Activated CD8-positive, alpha-beta T cell treated with anti-CD3 and anti-CD28 coated beads for 36 hours (primary cell): ENCODE results near the gene NCR2. TPM values are rescaled to one million over a fixed set of nuclear protein-coding genes. Genes with fewer than 3 reads are reported as not detected.

Experiments
- ATAC-seq: fragments of 200-7000 bp; cut with Tn5 transposase; one replicate; pipeline ENCODE4 v1.10.0; 2021; ENCODE audit warnings: mild to moderate bottlenecking, moderate library complexity
- CTCF ChIA-PET: fragments of 350-600 bp; sonication (Branson Sonifier 250); formaldehyde crosslinking; loops from one replicate; lab custom pipeline; 2021; ENCODE audit warnings: antibody characterized with exemption; lab: Charles Lee
- POLR2A ChIA-PET: fragments of 350-600 bp; sonication (Branson Sonifier 250); formaldehyde crosslinking; loops from one replicate; lab custom pipeline; 2021; ENCODE audit warnings: antibody characterized with exemption; lab: Charles Lee
- DNase-seq: peaks from one replicate; pipeline ENCODE4 v3.0.0-alpha.2; 2020
- H3K27ac Mint-ChIP-seq: one replicate; pipeline ENCODE4 v1.8.0; 2021; ENCODE audit warnings: mild to moderate bottlenecking, mixed read lengths
- H3K27me3 Mint-ChIP-seq: one replicate; pipeline ENCODE4 v1.8.0; 2021; ENCODE audit warnings: mixed read lengths
- H3K36me3 Mint-ChIP-seq: one replicate; pipeline ENCODE4 v1.8.0; 2021; ENCODE audit warnings: low read depth, mixed read lengths
- H3K4me1 Mint-ChIP-seq: one replicate; pipeline ENCODE4 v1.8.0; 2021; ENCODE audit warnings: low read depth, mixed read lengths
- H3K4me3 Mint-ChIP-seq: one replicate; pipeline ENCODE4 v1.8.0; 2021; ENCODE audit warnings: mild to moderate bottlenecking, moderate library complexity, mixed read lengths
- H3K9me3 Mint-ChIP-seq: one replicate; pipeline ENCODE4 v1.8.0; 2021; ENCODE audit warnings: mixed read lengths
- intact Hi-C: fragments of 100-400 bp; cut with micrococcal nuclease; formaldehyde crosslinking; loops from one replicate; pipeline ENCODE4 v1.10.0; 2022
- total RNA-seq, 2 experiments: library from RNA; stranded (reverse); gene quantifications; one replicate each; pipeline ENCODE4 v1.2.3, GENCODE V29; 2021
- TF ChIP-seq, protein P1 (sequence below): fragments of 200-600 bp; IDR thresholded peaks from one replicate; pipeline ENCODE4 v1.8.0; 2022; ENCODE audit warnings: antibody characterized with exemption, mild to moderate bottlenecking

The NCR2 gene
- total RNA-seq, 2 experiments from 2014 or later, result 0.56 to 0.68 TPM

DNA sequence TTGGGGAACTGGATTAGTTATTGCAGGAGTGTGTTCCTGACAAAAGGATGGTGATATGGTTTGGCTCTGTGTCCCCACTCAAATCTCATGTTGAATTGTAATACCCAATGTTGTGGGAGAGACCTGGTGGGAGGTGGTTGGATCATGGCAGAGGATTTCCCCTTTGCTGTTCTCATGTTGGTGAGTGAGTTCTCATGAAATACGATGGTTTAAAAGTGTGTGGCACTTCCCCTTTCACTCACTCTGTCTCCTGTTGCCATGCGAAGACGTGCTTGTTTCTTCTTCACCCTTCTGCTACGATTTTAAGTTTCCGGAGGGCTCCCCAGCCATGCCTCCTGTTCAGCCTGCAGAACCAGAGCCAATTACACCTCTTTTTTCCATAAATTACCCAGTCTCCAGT, 32.8 kb upstream of the NCR2 start:
- H3K4me1 Mint-ChIP-seq, result peaks cover 40% of the 10 kb centered on the region
- DNase-seq (no peak), ATAC-seq (no peak)
- no peak overlapping the region for H3K27ac Mint-ChIP-seq
- no peaks in the 10 kb centered on the region for H3K36me3 Mint-ChIP-seq
- TF ChIP-seq, protein P1, sequence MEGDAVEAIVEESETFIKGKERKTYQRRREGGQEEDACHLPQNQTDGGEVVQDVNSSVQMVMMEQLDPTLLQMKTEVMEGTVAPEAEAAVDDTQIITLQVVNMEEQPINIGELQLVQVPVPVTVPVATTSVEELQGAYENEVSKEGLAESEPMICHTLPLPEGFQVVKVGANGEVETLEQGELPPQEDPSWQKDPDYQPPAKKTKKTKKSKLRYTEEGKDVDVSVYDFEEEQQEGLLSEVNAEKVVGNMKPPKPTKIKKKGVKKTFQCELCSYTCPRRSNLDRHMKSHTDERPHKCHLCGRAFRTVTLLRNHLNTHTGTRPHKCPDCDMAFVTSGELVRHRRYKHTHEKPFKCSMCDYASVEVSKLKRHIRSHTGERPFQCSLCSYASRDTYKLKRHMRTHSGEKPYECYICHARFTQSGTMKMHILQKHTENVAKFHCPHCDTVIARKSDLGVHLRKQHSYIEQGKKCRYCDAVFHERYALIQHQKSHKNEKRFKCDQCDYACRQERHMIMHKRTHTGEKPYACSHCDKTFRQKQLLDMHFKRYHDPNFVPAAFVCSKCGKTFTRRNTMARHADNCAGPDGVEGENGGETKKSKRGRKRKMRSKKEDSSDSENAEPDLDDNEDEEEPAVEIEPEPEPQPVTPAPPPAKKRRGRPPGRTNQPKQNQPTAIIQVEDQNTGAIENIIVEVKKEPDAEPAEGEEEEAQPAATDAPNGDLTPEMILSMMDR, result no peak
- CTCF ChIA-PET, result no interaction called here
- H3K4me3 Mint-ChIP-seq, result no peak overlapping the region
- H3K9me3 Mint-ChIP-seq, result peaks cover 17% of the 10 kb centered on the region
- H3K27me3 Mint-ChIP-seq, result peaks cover 8% of the 10 kb centered on the region
- intact Hi-C loops, result no loop called here
- POLR2A ChIA-PET, result no interaction called here

DNA sequence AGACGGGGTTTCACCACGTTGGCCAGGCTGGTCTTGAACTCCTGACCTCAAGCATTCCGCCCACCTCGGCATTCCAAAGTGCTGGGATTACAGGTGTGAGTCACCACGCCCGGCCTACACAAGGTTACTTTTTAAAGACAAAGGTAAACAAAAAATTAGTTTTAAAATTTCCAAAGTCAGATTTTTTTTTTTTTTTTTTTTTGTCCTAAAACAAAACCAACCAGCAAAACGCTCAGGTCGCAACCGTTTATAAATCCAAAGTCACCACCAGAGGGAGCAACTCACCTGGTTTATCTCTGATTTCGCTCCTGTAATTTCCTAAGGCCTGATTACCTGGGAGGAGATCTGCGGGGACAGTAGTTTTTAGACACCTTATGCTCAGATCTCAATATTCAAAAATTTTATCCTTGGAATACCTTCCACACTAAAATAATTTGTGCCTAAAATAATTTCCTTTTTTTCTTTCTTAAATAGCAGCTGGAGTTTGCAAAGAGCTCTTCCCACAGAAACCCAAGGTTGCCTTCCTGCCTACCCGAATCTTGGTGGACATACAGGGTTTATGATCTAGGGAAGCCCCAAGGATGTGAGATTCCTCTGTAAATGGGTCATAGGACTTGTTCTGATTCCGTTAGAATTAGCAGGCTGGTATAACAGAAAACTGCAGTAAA, 29.1 kb upstream of the NCR2 start:
- H3K27me3 Mint-ChIP-seq, result peaks cover 9% of the 10 kb centered on the region
- no peak overlapping the region for H3K4me3 Mint-ChIP-seq
- peak; percentile 70 for DNase-seq
- peaks cover 13% of the 10 kb centered on the region for H3K4me1 Mint-ChIP-seq
- TF ChIP-seq, protein P1, result peak; percentile 77
- CTCF ChIA-PET, result interaction anchor here (0.6 to 8.9 kb wide), 41 partner anchors 8 to 409 kb away, joined by 3 to 99 read pairs (median 4); partner anchors contain the start of genes TREM1 and TREML2
- no peak overlapping the region for H3K27ac Mint-ChIP-seq
- no peaks in the 10 kb centered on the region for H3K36me3 Mint-ChIP-seq
- ATAC-seq, result no peak
- intact Hi-C loops, result no loop called here
- H3K9me3 Mint-ChIP-seq, result peaks cover 6% of the 10 kb centered on the region
- POLR2A ChIA-PET, result no interaction called here

DNA sequence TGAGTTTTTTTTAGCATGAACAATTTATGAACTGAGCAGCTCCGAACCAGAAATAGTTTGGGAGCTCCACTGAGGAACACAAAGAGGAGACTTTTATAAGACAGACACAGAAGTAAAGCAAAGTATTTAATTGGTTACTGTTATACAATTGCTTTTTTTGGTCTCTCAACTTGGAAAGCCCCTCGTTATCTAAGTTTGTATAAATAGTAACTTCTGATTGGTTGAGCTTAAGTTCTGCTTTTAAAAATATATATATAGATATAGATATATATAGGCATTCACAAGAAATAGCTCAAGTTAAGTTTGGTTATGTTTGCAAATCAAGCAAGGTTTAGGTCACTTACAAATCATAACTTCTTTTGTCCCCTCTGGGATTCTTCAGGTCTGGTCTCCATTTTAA, 20.2 kb upstream of the NCR2 start:
- Mint-ChIP-seq H3K4me3 (no peak overlapping the region), H3K4me1 (peaks cover 10% of the 10 kb centered on the region), H3K27ac (no peak overlapping the region), H3K9me3 (no peaks in the 10 kb centered on the region), H3K27me3 (peaks cover 14% of the 10 kb centered on the region), H3K36me3 (no peaks in the 10 kb centered on the region)
- ATAC-seq (no peak), DNase-seq (no peak)
- TF ChIP-seq, protein P1, result no peak
- CTCF ChIA-PET, result interaction anchor here (0.9 to 1.9 kb wide), 5 partner anchors 9 to 54 kb away, joined by 3 to 13 read pairs (median 4); no protein-coding TSS in a partner anchor
- intact Hi-C loops, result no loop called here
- POLR2A ChIA-PET, result no interaction called here

DNA sequence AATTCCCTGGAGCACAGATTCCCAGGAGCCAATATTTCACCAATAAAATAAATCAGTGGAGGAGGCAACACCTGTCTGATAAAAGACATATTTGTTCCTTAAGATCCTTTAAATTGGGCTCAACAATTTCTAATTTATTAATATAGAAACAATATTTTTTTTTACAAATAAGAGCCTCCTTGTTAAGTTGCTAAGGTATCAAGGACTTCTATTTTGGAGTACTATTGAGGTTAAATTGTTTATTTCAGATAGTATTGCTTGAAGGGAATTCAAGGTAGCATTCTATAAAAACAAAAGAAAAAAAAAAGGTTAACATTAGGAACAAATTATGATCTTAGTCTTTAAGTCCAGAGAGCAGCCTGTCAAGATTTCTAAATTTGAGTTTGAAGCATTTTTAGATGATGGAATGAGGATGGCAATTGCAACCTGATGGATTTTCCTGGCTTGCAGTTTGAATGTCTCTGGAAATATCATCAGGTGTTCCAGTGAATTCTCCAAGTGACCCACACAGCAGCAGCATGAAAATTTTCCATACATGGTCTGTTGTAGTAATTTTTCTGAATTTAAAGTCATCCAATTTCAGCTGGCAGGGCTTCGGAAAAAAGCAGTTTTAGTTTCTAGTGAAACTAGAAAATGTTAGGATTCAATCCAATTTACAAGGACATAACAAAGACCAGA, 19.3 kb upstream of the NCR2 start:
- TF ChIP-seq, protein P1, result no peak
- no peaks in the 10 kb centered on the region for H3K36me3 Mint-ChIP-seq
- ATAC-seq (no peak), DNase-seq (no peak)
- H3K4me1 Mint-ChIP-seq, result peaks cover 10% of the 10 kb centered on the region
- ChIA-PET CTCF (interaction anchor here (0.9 to 1.9 kb wide), 3 partner anchors 10 to 52 kb away, joined by 3 to 13 read pairs (median 7); no protein-coding TSS in a partner anchor), POLR2A (no interaction called here)
- H3K27me3 Mint-ChIP-seq, result peaks cover 14% of the 10 kb centered on the region
- H3K27ac Mint-ChIP-seq, result no peak overlapping the region
- no peak overlapping the region for H3K4me3 Mint-ChIP-seq
- intact Hi-C loops, result no loop called here
- H3K9me3 Mint-ChIP-seq, result no peaks in the 10 kb centered on the region

DNA sequence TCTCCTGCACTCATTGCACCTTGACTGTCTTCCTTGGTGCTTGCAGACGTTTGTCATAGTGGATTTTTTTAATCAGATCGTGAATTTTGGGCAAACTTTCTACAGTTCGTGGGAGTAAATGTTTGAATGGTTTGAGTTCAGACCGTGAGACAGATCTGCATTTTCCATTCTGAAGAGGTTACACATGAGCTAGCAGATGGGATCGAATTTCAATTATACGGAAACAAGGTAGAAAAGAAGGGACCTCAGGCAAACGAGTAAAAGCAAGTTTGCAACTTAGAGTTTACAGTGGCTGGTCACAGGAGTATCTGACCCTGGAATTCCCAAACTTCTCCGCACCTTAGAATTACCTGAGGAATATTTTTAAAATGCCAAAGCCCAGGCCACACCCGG, 17.2 kb upstream of the NCR2 start:
- H3K4me3 Mint-ChIP-seq, result peak overlapping the region; percentile 52
- intact Hi-C loops, result no loop called here
- TF ChIP-seq, protein P1, result no peak
- no peaks in the 10 kb centered on the region for H3K36me3 Mint-ChIP-seq
- ChIA-PET POLR2A (interaction anchor here (1.0 to 4.9 kb wide), 2 partner anchors 11 to 16 kb away, joined by 5 to 34 read pairs; no protein-coding TSS in a partner anchor), CTCF (interaction anchor here (0.6 to 8.1 kb wide), 13 partner anchors 11 to 794 kb away, joined by 3 to 106 read pairs (median 4); partner anchors contain the start of gene NCR2)
- no peaks in the 10 kb centered on the region for H3K9me3 Mint-ChIP-seq
- no peak overlapping the region for H3K27ac Mint-ChIP-seq
- peaks cover 14% of the 10 kb centered on the region for H3K27me3 Mint-ChIP-seq
- DNase-seq (no peak), ATAC-seq (no peak)
- H3K4me1 Mint-ChIP-seq, result peaks cover 10% of the 10 kb centered on the region
